Measurements from ENCODE around the gene NHERF2. TPM values are rescaled to one million over a fixed set of nuclear protein-coding genes. Genes with fewer than 3 reads are reported as not detected.

The NHERF2 gene
- 33.9 and 35.0 TPM in 2 replicates for total RNA-seq

GRCh38 chr16:2026461-2027023, at the start of gene NHERF2:
TSS of gene NHERF2 (plus strand) at chr16:2026902. CDS start at chr16:2027006, 104 bp downstream.

GRCh38 chr16:1981398-1981836, 45.3 kb upstream of the NHERF2 start, which contains the start of gene NOXO1:
TSS of gene NOXO1 (minus strand) at chr16:1981469. CDS start at chr16:1981179, 290 bp downstream.

GRCh38 chr16:1983544-1984346, 43.0 kb upstream of the NHERF2 start, which contains the start of gene GFER:
TSS of gene GFER (plus strand) at chr16:1984193. CDS start at chr16:1984219, 26 bp downstream.

GRCh38 chr16:1989209-1990100, 37.2 kb upstream of the NHERF2 start, which contains the start of gene SYNGR3:
TSS of gene SYNGR3 (plus strand) at chr16:1989970. CDS start at chr16:1990103, 133 bp downstream.

GRCh38 chr16:2009791-2010510, 16.8 kb upstream of the NHERF2 start, which contains the start of gene ZNF598:
TSS of gene ZNF598 (minus strand) at chr16:2009821.

GRCh38 chr16:2019518-2019920, 7.2 kb upstream of the NHERF2 start, which contains the start of gene NPW:
TSS of gene NPW (plus strand) at chr16:2019785.

GRCh38 chr16:2047330-2048115, 20.8 kb downstream of the NHERF2 start, which contains the start of the genes NTHL1 and TSC2:
TSS of gene NTHL1 (minus strand) at chr16:2047834. CDS start at chr16:2047823, 11 bp downstream.
TSS of gene TSC2 (plus strand) at chr16:2047985. CDS start at chr16:2048616, 631 bp downstream.

Small RNA genes lying within 50 kb of the gene (small RNA-seq; reads per million reads assigned to genes)
- gene RN7SL219P = not detected

Other genes starting within 250 kb of the NHERF2 start
- 28.1 and 30.4 TPM in 2 replicates for gene SPSB3, start 244.3 kb upstream of the NHERF2 start, total RNA-seq
- gene NUBP2, start 243.9 kb upstream of the NHERF2 start, total RNA-seq = 50.3 and 67.8 TPM in 2 replicates
- gene IGFALS, start 233.2 kb upstream of the NHERF2 start, total RNA-seq = 0.16 and 0.24 TPM in 2 replicates
- 12.8 and 17.2 TPM in 2 replicates for gene HAGH, start 200.1 kb upstream of the NHERF2 start, total RNA-seq
- gene FAHD1, start 199.7 kb upstream of the NHERF2 start, total RNA-seq = 34.7 and 37.8 TPM in 2 replicates
- 0.61 and 1.1 TPM in 2 replicates for gene MEIOB, start 154.7 kb upstream of the NHERF2 start, total RNA-seq
- 0.16 TPM in 1 of 2 replicates, not detected in the other for gene HS3ST6, start 108.5 kb upstream of the NHERF2 start, total RNA-seq
- 15.3 and 24.9 TPM in 2 replicates for gene MSRB1, start 83.7 kb upstream of the NHERF2 start, total RNA-seq
- not detected in 2 replicates for gene RPL3L, start 72.2 kb upstream of the NHERF2 start, total RNA-seq
- 63.9 and 89.5 TPM in 2 replicates for gene NDUFB10, start 67.4 kb upstream of the NHERF2 start, total RNA-seq
- 1,254 and 1,380 TPM in 2 replicates for gene RPS2, start 62.1 kb upstream of the NHERF2 start, total RNA-seq
- not detected in 2 replicates for gene RNF151, start 60.0 kb upstream of the NHERF2 start, total RNA-seq
- gene TBL3, start 54.8 kb upstream of the NHERF2 start, total RNA-seq = 23.9 and 26.9 TPM in 2 replicates
- 0.12 TPM in 1 of 2 replicates, not detected in the other for gene NOXO1, start 45.4 kb upstream of the NHERF2 start, total RNA-seq
- gene GFER, start 42.7 kb upstream of the NHERF2 start, total RNA-seq = 10.7 and 11.4 TPM in 2 replicates
- 1.1 and 1.9 TPM in 2 replicates for gene SYNGR3, start 36.9 kb upstream of the NHERF2 start, total RNA-seq
- gene ZNF598, start 17.1 kb upstream of the NHERF2 start, total RNA-seq = 30.1 and 30.8 TPM in 2 replicates
- gene NPW, start 7.1 kb upstream of the NHERF2 start, total RNA-seq = not detected in 2 replicates
- gene NTHL1, start 20.9 kb downstream of the NHERF2 start, total RNA-seq = 23.6 and 24.7 TPM in 2 replicates
- gene TSC2, start 21.1 kb downstream of the NHERF2 start, total RNA-seq = 73.8 and 84.7 TPM in 2 replicates
- 179 and 232 TPM in 2 replicates for gene PKD1, start 109.0 kb downstream of the NHERF2 start, total RNA-seq
- 0.61 and 0.97 TPM in 2 replicates for gene RAB26, start 121.7 kb downstream of the NHERF2 start, total RNA-seq
- gene TRAF7, start 128.9 kb downstream of the NHERF2 start, total RNA-seq = 60.2 and 78.9 TPM in 2 replicates
- 0.12 and 0.16 TPM in 2 replicates for gene CASKIN1, start 169.7 kb downstream of the NHERF2 start, total RNA-seq
- gene MLST8, start 178.6 kb downstream of the NHERF2 start, total RNA-seq = 38.0 and 41.0 TPM in 2 replicates
- 0.65 and 1.1 TPM in 2 replicates for gene BRICD5, start 184.0 kb downstream of the NHERF2 start, total RNA-seq
- gene PGP, start 187.9 kb downstream of the NHERF2 start, total RNA-seq = 9.9 and 12.4 TPM in 2 replicates
- gene E4F1, start 196.7 kb downstream of the NHERF2 start, total RNA-seq = 27.2 and 33.3 TPM in 2 replicates
- 0.85 and 0.97 TPM in 2 replicates for gene DNASE1L2, start 209.5 kb downstream of the NHERF2 start, total RNA-seq
- gene ECI1, start 224.7 kb downstream of the NHERF2 start, total RNA-seq = 35.7 and 37.3 TPM in 2 replicates
- 68.7 and 69.3 TPM in 2 replicates for gene RNPS1, start 241.2 kb downstream of the NHERF2 start, total RNA-seq